Activated CD4-positive, CD25-positive, alpha-beta regulatory T cell treated with anti-CD3 and anti-CD28 coated beads, Interleukin-2, amount 50 U/mL, for 72 hours (primary cell): ENCODE results near the gene PLEKHH3.
A peak's percentile ranks its signal among the peaks of the same experiment; 100 is the strongest.

ENCODE experiments used
- DNase-seq: peaks from one replicate; pipeline ENCODE4 v3.0.0; 2021

Gene PLEKHH3

GRCh38 chr17:42676424-42677011 is at the start of gene PLEKHH3:
Gene PLEKHH3, minus strand, starts transcription at chr17:42676994. Its CDS starts 431 bp downstream, at chr17:42676563.
- peak; percentile 40 for DNase-seq

GRCh38 chr17:42725143-42725542 is 48.3 kb upstream of the PLEKHH3 start:
- DNase-seq = no peak

- no peak for DNase-seq
Observed at GRCh38 chr17:42723636-42724035, 46.8 kb upstream of the PLEKHH3 start.

- DNase-seq = no peak
Observed at GRCh38 chr17:42720996-42721583, 44.3 kb upstream of the PLEKHH3 start.

GRCh38 chr17:42709561-42709960 is 32.8 kb upstream of the PLEKHH3 start:
- DNase-seq = no peak

GRCh38 chr17:42708588-42708987 is 31.8 kb upstream of the PLEKHH3 start:
- DNase-seq = no peak

- no peak for DNase-seq
Observed at GRCh38 chr17:42706732-42707131, 29.9 kb upstream of the PLEKHH3 start.

- DNase-seq = no peak
Observed at GRCh38 chr17:42704837-42705494, 28.2 kb upstream of the PLEKHH3 start.

GRCh38 chr17:42704490-42704836 is 27.7 kb upstream of the PLEKHH3 start:
- no peak for DNase-seq

- no peak for DNase-seq
Observed at GRCh38 chr17:42702446-42702845, 25.7 kb upstream of the PLEKHH3 start.

- DNase-seq = no peak
Observed at GRCh38 chr17:42700586-42701289, 23.9 kb upstream of the PLEKHH3 start.

GRCh38 chr17:42699415-42699740 is 22.6 kb upstream of the PLEKHH3 start:
- no peak for DNase-seq

GRCh38 chr17:42698736-42699414 is 22.1 kb upstream of the PLEKHH3 start:
- no peak for DNase-seq

- peak; percentile 14 for DNase-seq
Observed at GRCh38 chr17:42697108-42697811, 20.5 kb upstream of the PLEKHH3 start.

GRCh38 chr17:42695500-42695899 is 18.7 kb upstream of the PLEKHH3 start:
- peak; percentile 24 for DNase-seq

GRCh38 chr17:42694524-42694923 is 17.7 kb upstream of the PLEKHH3 start:
- DNase-seq = no peak

- no peak for DNase-seq
Observed at GRCh38 chr17:42692489-42692888, 15.7 kb upstream of the PLEKHH3 start.

- no peak for DNase-seq
Observed at GRCh38 chr17:42691021-42691545, 14.3 kb upstream of the PLEKHH3 start.

GRCh38 chr17:42690596-42690995 is 13.8 kb upstream of the PLEKHH3 start:
- no peak for DNase-seq

GRCh38 chr17:42687707-42688320 is 11.0 kb upstream of the PLEKHH3 start:
- DNase-seq = no peak

GRCh38 chr17:42686520-42687128 is 9.8 kb upstream of the PLEKHH3 start:
- no peak for DNase-seq

GRCh38 chr17:42685831-42686230 is 9.0 kb upstream of the PLEKHH3 start:
- DNase-seq = no peak
